WI38 (cell line): ENCODE results near the gene RSPH3.

Experiments
- H3K4me3 ChIP-seq: 2 replicates; pipeline ENCODE4 v1.5.1; 2011; ENCODE audit warnings: low read depth, mild to moderate bottlenecking, control low read depth, low read length
- TF ChIP-seq, protein P1 (sequence below): IDR thresholded peaks from 2 replicates; pipeline ENCODE4 v1.5.1; 2012; ENCODE audit warnings: low read depth, mild to moderate bottlenecking, control low read depth, low read length

RSPH3 gene

GRCh38 chr6:158926414-158926813 is 73.6 kb downstream of the RSPH3 start:
- TF ChIP-seq, protein P1, sequence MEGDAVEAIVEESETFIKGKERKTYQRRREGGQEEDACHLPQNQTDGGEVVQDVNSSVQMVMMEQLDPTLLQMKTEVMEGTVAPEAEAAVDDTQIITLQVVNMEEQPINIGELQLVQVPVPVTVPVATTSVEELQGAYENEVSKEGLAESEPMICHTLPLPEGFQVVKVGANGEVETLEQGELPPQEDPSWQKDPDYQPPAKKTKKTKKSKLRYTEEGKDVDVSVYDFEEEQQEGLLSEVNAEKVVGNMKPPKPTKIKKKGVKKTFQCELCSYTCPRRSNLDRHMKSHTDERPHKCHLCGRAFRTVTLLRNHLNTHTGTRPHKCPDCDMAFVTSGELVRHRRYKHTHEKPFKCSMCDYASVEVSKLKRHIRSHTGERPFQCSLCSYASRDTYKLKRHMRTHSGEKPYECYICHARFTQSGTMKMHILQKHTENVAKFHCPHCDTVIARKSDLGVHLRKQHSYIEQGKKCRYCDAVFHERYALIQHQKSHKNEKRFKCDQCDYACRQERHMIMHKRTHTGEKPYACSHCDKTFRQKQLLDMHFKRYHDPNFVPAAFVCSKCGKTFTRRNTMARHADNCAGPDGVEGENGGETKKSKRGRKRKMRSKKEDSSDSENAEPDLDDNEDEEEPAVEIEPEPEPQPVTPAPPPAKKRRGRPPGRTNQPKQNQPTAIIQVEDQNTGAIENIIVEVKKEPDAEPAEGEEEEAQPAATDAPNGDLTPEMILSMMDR = no peak
- H3K4me3 ChIP-seq = no peak overlapping the region

GRCh38 chr6:158924499-158925455 is 75.2 kb downstream of the RSPH3 start:
- H3K4me3 ChIP-seq = no peak overlapping the region
- TF ChIP-seq, protein P1 = no peak

DNA sequence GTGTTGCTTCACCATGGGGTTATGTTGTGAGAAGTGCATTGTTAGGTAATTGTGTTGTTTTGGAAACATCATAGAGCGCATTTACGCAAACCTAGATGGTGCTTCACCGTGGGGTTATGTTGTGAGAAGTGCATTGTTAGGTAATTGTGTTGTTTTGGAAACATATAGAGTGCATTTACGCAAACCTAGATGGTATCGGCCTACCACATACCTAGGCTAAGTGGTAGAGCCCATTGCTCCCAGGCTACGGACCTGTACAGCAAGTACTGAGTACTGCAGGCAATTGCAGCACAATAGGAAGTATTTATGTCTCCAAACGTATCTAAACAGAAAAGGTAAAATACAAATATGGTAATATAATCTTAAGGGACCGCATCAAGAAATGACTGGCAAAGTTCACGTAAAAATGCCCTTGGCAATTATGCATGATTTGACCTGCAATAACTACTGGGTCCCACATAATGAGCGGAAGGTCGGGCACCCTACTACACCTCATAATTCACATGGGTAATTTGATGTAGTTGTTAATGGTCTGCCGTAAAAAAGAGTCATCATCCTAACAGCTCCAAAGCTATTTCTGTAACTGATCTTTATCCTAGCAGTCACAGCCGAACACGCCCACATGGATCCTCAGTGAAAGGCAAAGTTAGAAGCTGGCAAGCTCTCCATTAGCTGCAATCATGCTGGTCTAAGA is 76.0 kb downstream of the RSPH3 start:
- no peak overlapping the region for H3K4me3 ChIP-seq
- TF ChIP-seq, protein P1 = no peak
